Activated CD4-positive, alpha-beta memory T cell treated with anti-CD3 and anti-CD28 coated beads for 36 hours (primary cell): ENCODE data around the gene ENO2. TPM values are rescaled to one million over a fixed set of nuclear protein-coding genes. Genes with fewer than 3 reads are reported as not detected.

Experiments
- CTCF ChIA-PET: fragments of 350-600 bp; sonication (Branson Sonifier 250); formaldehyde crosslinking; loops from one replicate; lab custom pipeline; 2021; ENCODE audit warnings: antibody characterized with exemption, inconsistent platforms; lab: Charles Lee
- POLR2A ChIA-PET: fragments of 350-600 bp; sonication (Branson Sonifier 250); formaldehyde crosslinking; loops from one replicate; lab custom pipeline; 2021; ENCODE audit warnings: antibody characterized with exemption; lab: Charles Lee
- DNase-seq: peaks from one replicate; pipeline ENCODE4 v3.0.0-alpha.2; 2020
- H3K27ac Mint-ChIP-seq: one replicate; pipeline ENCODE4 v1.8.0; 2021; ENCODE audit warnings: mixed read lengths
- H3K27me3 Mint-ChIP-seq: one replicate; pipeline ENCODE4 v1.8.0; 2021; ENCODE audit warnings: mixed read lengths
- H3K36me3 Mint-ChIP-seq: one replicate; pipeline ENCODE4 v1.8.0; 2021; ENCODE audit warnings: mixed read lengths
- H3K4me1 Mint-ChIP-seq: one replicate; pipeline ENCODE4 v1.8.0; 2021; ENCODE audit warnings: low read depth, mixed read lengths
- H3K4me3 Mint-ChIP-seq: one replicate; pipeline ENCODE4 v1.8.0; 2021; ENCODE audit warnings: mild to moderate bottlenecking, mixed read lengths
- H3K9me3 Mint-ChIP-seq: one replicate; pipeline ENCODE4 v1.8.0; 2021; ENCODE audit warnings: mixed read lengths
- intact Hi-C: fragments of 100-400 bp; cut with micrococcal nuclease; formaldehyde crosslinking; loops from one replicate; pipeline ENCODE4 v1.15.1; 2023
- total RNA-seq, 2 experiments: library from RNA; stranded (reverse); gene quantifications; one replicate each; pipeline ENCODE4 v1.2.3, GENCODE V29; 2021

The ENO2 gene
- total RNA-seq, 2 experiments from 2014 or later, result 185 to 193 TPM

DNA sequence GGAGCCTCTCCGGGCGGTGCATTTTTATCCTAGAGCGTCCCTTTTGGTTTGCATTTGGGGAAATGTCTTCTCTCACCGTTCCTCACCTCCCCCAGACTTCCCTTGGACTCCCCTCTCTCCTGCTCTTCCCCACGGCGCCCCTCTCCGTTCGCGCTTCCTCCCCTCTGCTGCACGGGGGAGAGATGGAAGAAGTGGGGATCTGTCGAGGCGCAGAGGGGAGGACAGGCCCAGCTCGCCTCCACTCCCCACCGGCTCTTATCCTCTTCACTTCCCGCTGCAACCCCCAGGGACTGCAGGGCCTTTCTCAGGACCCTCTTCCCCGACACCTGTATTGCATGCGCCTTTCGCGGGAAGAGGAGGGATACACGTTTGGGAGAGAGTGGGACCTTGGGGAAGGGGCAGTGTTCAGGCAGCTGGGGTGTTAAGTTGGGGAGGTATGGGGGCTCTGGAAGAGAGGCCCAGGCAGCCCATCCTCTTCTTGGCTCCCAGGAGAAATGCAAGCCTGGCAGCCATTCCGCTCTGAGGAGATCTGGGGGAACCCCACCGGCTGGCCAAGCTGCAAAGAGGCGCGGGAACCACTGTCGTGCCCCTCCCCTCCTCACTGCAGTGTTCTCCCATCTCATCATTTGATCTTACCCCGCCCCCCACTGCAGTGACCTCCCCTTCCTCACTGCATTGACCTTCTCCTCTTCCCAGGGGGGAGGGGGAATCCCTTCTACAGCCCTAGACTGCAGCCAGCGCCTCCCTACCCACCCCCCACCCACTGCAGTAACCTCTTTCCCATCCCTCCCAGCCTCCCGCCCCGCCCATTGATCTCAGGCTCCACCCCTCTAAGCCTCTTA, 788 bp downstream of the ENO2 start:
- peak overlapping the region; percentile 88 for H3K27ac Mint-ChIP-seq
- intact Hi-C loops, result loop anchor here (1.0 to 2.0 kb wide), 4 partner anchors 24 to 104 kb away; partner anchors contain the start of genes LPCAT3 and SPSB2
- H3K4me1 Mint-ChIP-seq, result peaks cover 34% of the 10 kb centered on the region
- H3K9me3 Mint-ChIP-seq, result no peaks in the 10 kb centered on the region
- POLR2A ChIA-PET, result interaction anchor here (0.9 to 2.6 kb wide), 6 partner anchors 10 to 29 kb away, joined by 3 to 11 read pairs (median 9); partner anchors contain the start of genes C12orf57, LRRC23 and RNU7-1
- H3K4me3 Mint-ChIP-seq, result peak overlapping the region; percentile 92
- H3K27me3 Mint-ChIP-seq, result no peaks in the 10 kb centered on the region
- peaks cover 29% of the 10 kb centered on the region for H3K36me3 Mint-ChIP-seq
- CTCF ChIA-PET, result interaction anchor here (1.3 to 3.8 kb wide), 4 partner anchors 12 to 42 kb away, joined by 3 to 19 read pairs (median 10); partner anchors contain the start of gene SPSB2
- DNase-seq, result peak; percentile 54

- DNase-seq, result no peak
- no peaks in the 10 kb centered on the region for H3K27me3 Mint-ChIP-seq
- H3K36me3 Mint-ChIP-seq, result peaks cover 29% of the 10 kb centered on the region
- peak overlapping the region; percentile 92 for H3K4me3 Mint-ChIP-seq
- H3K27ac Mint-ChIP-seq, result no peak overlapping the region
- intact Hi-C loops, result loop anchor here (2.0 kb wide), 2 partner anchors 45 to 103 kb away; partner anchors contain the start of gene LPCAT3
- no peaks in the 10 kb centered on the region for H3K9me3 Mint-ChIP-seq
- POLR2A ChIA-PET, result interaction anchor here (0.9 to 2.6 kb wide), 4 partner anchors 10 to 28 kb away, joined by 3 to 10 read pairs (median 6); partner anchors contain the start of genes C12orf57 and RNU7-1
- H3K4me1 Mint-ChIP-seq, result peaks cover 34% of the 10 kb centered on the region
- CTCF ChIA-PET, result interaction anchor here (1.0 to 3.3 kb wide), 4 partner anchors 11 to 43 kb away, joined by 3 to 12 read pairs (median 4); partner anchors contain the start of gene SPSB2
These were observed 1.5 kb downstream of the ENO2 start for GRCh38 chr12:6915789-6916285.

DNA sequence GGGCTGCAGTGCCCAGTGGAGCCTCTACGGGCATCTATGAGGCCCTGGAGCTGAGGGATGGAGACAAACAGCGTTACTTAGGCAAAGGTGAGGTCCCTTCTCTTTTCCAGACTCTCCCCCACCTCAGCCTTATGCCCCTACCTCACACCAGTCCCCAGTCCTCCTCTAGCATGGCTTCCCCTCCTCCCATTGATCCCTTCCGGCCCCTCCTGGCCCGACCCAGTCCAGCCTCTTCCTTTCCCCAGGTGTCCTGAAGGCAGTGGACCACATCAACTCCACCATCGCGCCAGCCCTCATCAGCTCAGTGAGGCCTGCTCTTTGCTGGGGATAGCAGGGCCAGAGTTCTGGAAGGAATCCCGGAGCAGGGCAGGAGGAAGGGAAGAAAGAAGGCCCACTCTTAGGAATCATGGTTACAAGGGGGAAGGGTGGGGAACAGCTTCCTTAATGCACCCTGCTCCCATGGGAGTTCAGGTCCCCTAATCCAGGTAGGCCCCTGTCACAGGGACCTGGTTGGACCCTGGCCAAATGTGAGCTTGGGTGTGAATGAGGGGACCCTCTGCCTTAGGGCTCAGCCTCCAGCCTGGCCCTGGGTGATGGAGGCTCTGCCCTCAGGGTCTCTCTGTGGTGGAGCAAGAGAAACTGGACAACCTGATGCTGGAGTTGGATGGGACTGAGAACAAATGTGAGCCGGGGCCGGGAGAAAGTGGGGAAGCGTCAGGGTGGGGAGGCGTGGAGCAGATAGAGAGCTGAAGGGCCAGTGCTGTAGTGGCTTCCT, 2.2 kb downstream of the ENO2 start:
- peaks cover 34% of the 10 kb centered on the region for H3K4me1 Mint-ChIP-seq
- intact Hi-C loops, result no loop called here
- ChIA-PET POLR2A (interaction anchor here (1.0 to 2.5 kb wide), 3 partner anchors 9 to 36 kb away, joined by 3 to 10 read pairs (median 4); no protein-coding TSS in a partner anchor), CTCF (interaction anchor here (1.0 to 1.1 kb wide), 4 partner anchors 10 to 44 kb away, joined by 3 to 5 read pairs (median 4); partner anchors contain the start of gene SPSB2)
- no peaks in the 10 kb centered on the region for H3K27me3 Mint-ChIP-seq
- H3K36me3 Mint-ChIP-seq, result peaks cover 34% of the 10 kb centered on the region
- H3K9me3 Mint-ChIP-seq, result no peaks in the 10 kb centered on the region
- H3K27ac Mint-ChIP-seq, result no peak overlapping the region
- DNase-seq, result no peak
- no peak overlapping the region for H3K4me3 Mint-ChIP-seq

DNA sequence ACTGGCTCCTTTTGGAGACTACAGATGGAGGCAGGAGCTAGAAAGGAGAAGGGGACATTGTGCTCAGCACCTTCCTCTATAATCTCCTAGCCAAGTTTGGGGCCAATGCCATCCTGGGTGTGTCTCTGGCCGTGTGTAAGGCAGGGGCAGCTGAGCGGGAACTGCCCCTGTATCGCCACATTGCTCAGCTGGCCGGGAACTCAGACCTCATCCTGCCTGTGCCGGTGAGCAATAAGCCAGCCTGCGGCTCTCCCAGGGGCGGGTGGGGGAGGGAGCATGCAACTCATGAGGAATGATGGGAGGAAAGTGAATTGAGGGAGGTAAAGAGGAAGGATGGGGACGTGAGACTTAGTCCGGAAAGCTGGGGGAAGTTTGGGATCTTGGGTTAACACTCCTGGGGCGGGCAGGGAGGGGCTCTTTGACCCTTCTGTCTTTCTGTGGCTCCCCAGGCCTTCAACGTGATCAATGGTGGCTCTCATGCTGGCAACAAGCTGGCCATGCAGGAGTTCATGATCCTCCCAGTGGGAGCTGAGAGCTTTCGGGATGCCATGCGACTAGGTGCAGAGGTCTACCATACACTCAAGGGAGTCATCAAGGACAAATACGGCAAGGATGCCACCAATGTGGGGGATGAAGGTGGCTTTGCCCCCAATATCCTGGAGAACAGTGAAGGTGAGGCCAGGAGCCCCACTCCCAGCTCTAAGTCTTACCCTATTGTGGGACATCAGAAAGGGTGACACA, 3.3 kb downstream of the ENO2 start:
- peaks cover 39% of the 10 kb centered on the region for H3K36me3 Mint-ChIP-seq
- CTCF ChIA-PET, result interaction anchor here (1.0 kb wide), 1 partner anchor 27 kb away, joined by 3 read pairs; no protein-coding TSS in a partner anchor
- peaks cover 33% of the 10 kb centered on the region for H3K4me1 Mint-ChIP-seq
- DNase-seq, result no peak
- H3K9me3 Mint-ChIP-seq, result no peaks in the 10 kb centered on the region
- no peak overlapping the region for H3K27ac Mint-ChIP-seq
- intact Hi-C loops, result no loop called here
- H3K4me3 Mint-ChIP-seq, result no peak overlapping the region
- no peaks in the 10 kb centered on the region for H3K27me3 Mint-ChIP-seq
- POLR2A ChIA-PET, result interaction anchor here (1.0 to 1.1 kb wide), 2 partner anchors 20 to 37 kb away, joined by 3 to 4 read pairs; no protein-coding TSS in a partner anchor

GRCh38 chr12:6919588-6919987, 5.2 kb downstream of the ENO2 start:
- peaks cover 42% of the 10 kb centered on the region for H3K36me3 Mint-ChIP-seq
- CTCF ChIA-PET, result interaction anchor here (0.8 to 1.8 kb wide), 4 partner anchors 18 to 192 kb away, joined by 3 to 5 read pairs (median 3); no protein-coding TSS in a partner anchor
- intact Hi-C loops, result no loop called here

GRCh38 chr12:6921539-6921938, 7.2 kb downstream of the ENO2 start:
- intact Hi-C loops, result loop anchor here (5.0 kb wide), 1 partner anchor 171 kb away; the partner anchor contains the start of gene C1R
- ChIA-PET POLR2A (interaction anchor here (1.5 kb wide), 2 partner anchors 18 to 22 kb away, joined by 3 read pairs; partner anchors contain the start of genes C12orf57 and RNU7-1), CTCF (interaction anchor here (0.7 to 1.4 kb wide), 5 partner anchors 10 to 97 kb away, joined by 3 to 4 read pairs (median 3); partner anchors contain the start of gene LPCAT3)
- H3K4me1 Mint-ChIP-seq, result peaks cover 30% of the 10 kb centered on the region
- H3K27me3 Mint-ChIP-seq, result no peaks in the 10 kb centered on the region
- DNase-seq, result no peak
- peaks cover 34% of the 10 kb centered on the region for H3K36me3 Mint-ChIP-seq
- no peak overlapping the region for H3K4me3 Mint-ChIP-seq
- H3K9me3 Mint-ChIP-seq, result no peaks in the 10 kb centered on the region
- H3K27ac Mint-ChIP-seq, result no peak overlapping the region

More at GRCh38 chr12:6919588-6919987, 5.2 kb downstream of the ENO2 start:
- H3K4me3 Mint-ChIP-seq, result no peak overlapping the region
- POLR2A ChIA-PET, result interaction anchor here (1.3 to 1.4 kb wide), 2 partner anchors 24 to 42 kb away, joined by 4 read pairs; partner anchors contain the start of genes C12orf57 and RNU7-1
- no peaks in the 10 kb centered on the region for H3K9me3 Mint-ChIP-seq
- H3K27me3 Mint-ChIP-seq, result no peaks in the 10 kb centered on the region
- DNase-seq, result no peak
- H3K27ac Mint-ChIP-seq, result peak overlapping the region; percentile 66
- H3K4me1 Mint-ChIP-seq, result peaks cover 29% of the 10 kb centered on the region

- Mint-ChIP-seq H3K4me1 (peaks cover 37% of the 10 kb centered on the region), H3K27me3 (no peaks in the 10 kb centered on the region), H3K4me3 (no peak overlapping the region), H3K36me3 (peaks cover 28% of the 10 kb centered on the region), H3K27ac (no peak overlapping the region), H3K9me3 (no peaks in the 10 kb centered on the region)
- ChIA-PET CTCF (interaction anchor here (0.7 to 4.8 kb wide), 7 partner anchors 10 to 96 kb away, joined by 3 to 42 read pairs (median 4); partner anchors contain the start of genes C12orf57, LPCAT3 and RNU7-1), POLR2A (interaction anchor here (1.5 kb wide), 2 partner anchors 17 to 21 kb away, joined by 3 read pairs; partner anchors contain the start of genes C12orf57 and RNU7-1)
- no peak for DNase-seq
- intact Hi-C loops, result loop anchor here (5.0 kb wide), 1 partner anchor 170 kb away; the partner anchor contains the start of gene C1R
These were observed 7.9 kb downstream of the ENO2 start for GRCh38 chr12:6921996-6922946.

DNA sequence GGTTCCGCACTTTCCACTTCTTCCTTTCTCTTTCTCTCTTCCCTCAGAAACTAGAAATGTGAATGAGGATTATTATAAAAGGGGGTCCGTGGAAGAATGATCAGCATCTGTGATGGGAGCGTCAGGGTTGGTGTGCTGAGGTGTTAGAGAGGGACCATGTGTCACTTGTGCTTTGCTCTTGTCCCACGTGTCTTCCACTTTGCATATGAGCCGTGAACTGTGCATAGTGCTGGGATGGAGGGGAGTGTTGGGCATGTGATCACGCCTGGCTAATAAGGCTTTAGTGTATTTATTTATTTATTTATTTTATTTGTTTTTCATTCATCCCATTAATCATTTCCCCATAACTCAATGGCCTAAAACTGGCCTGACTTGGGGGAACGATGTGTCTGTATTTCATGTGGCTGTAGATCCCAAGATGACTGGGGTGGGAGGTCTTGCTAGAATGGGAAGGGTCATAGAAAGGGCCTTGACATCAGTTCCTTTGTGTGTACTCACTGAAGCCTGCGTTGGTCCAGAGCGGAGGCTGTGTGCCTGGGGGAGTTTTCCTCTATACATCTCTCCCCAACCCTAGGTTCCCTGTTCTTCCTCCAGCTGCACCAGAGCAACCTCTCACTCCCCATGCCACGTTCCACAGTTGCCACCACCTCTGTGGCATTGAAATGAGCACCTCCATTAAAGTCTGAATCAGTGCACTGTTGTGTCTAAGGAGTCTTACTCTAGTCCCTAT, 8.8 kb downstream of the ENO2 start:
- Mint-ChIP-seq H3K27me3 (no peaks in the 10 kb centered on the region), H3K36me3 (peaks cover 22% of the 10 kb centered on the region), H3K9me3 (no peaks in the 10 kb centered on the region), H3K27ac (no peak overlapping the region), H3K4me3 (no peak overlapping the region), H3K4me1 (peaks cover 37% of the 10 kb centered on the region)
- no peak for DNase-seq
- POLR2A ChIA-PET, result interaction anchor here (0.8 to 4.7 kb wide), 6 partner anchors 14 to 51 kb away, joined by 3 to 39 read pairs (median 6); partner anchors contain the start of genes C12orf57, RNU7-1 and SPSB2
- intact Hi-C loops, result loop anchor here (5.0 kb wide), 1 partner anchor 169 kb away; the partner anchor contains the start of gene C1R
- CTCF ChIA-PET, result interaction anchor here (0.7 to 4.8 kb wide), 11 partner anchors 11 to 186 kb away, joined by 3 to 42 read pairs (median 12); partner anchors contain the start of genes C12orf57, C1RL, ENO2 and RNU7-1

GRCh38 chr12:6923851-6924250, 9.5 kb downstream of the ENO2 start:
- CTCF ChIA-PET, result interaction anchor here (0.6 to 4.8 kb wide), 17 partner anchors 10 to 185 kb away, joined by 3 to 42 read pairs (median 8); partner anchors contain the start of genes C12orf57, C1RL, ENO2 and RNU7-1
- intact Hi-C loops, result loop anchor here (1.0 to 5.0 kb wide), 6 partner anchors 14 to 185 kb away; partner anchors contain the start of genes C12orf57, C1R and C1RL
- H3K27ac Mint-ChIP-seq, result no peak overlapping the region
- peaks cover 25% of the 10 kb centered on the region for H3K36me3 Mint-ChIP-seq
- no peak overlapping the region for H3K4me3 Mint-ChIP-seq
- peaks cover 41% of the 10 kb centered on the region for H3K4me1 Mint-ChIP-seq
- no peak for DNase-seq
- H3K27me3 Mint-ChIP-seq, result no peaks in the 10 kb centered on the region
- POLR2A ChIA-PET, result interaction anchor here (0.8 to 4.7 kb wide), 5 partner anchors 11 to 51 kb away, joined by 3 to 39 read pairs (median 10); partner anchors contain the start of genes C12orf57, RNU7-1 and SPSB2
- no peaks in the 10 kb centered on the region for H3K9me3 Mint-ChIP-seq
